Liver (tissue), 3 donors: ENCODE results near the gene ERICH6.
A peak's percentile ranks its signal among the peaks of the same experiment; 100 is the strongest.

Experiments used
- GABPA ChIP-seq, 2 donors: IDR thresholded peaks in 1 of 2; conservative IDR thresholded peaks in 1 of 2; 2 replicates each; pipeline ENCODE4 v1.6.1; 2016; ENCODE audit warnings: antibody characterized with exemption in 2 of 2, mild to moderate bottlenecking in 1 of 2, moderate library complexity in 1 of 2
- JUND ChIP-seq, 2 donors: IDR thresholded peaks; 2 replicates each; pipeline ENCODE4 v1.6.1; 2016; ENCODE audit warnings: antibody characterized with exemption in 2 of 2
- RAD21 ChIP-seq, 2 donors: IDR thresholded peaks; 2 replicates each; pipeline ENCODE4 v1.6.1; 2016; ENCODE audit warnings: antibody characterized with exemption in 2 of 2, mild to moderate bottlenecking in 2 of 2
- SP1 ChIP-seq: IDR thresholded peaks from 2 replicates; pipeline ENCODE4 v1.6.1; 2018; ENCODE audit warnings: antibody characterized with exemption, mild to moderate bottlenecking
- TF ChIP-seq, protein P1 (sequence below): IDR thresholded peaks from 2 replicates; pipeline ENCODE4 v1.6.1; 2016; ENCODE audit warnings: antibody characterized with exemption, mild to moderate bottlenecking
- TF ChIP-seq, protein P2 (sequence below): fragments of 150-350 bp; IDR thresholded peaks from 2 replicates; pipeline ENCODE4 v1.5.1; 2017; ENCODE audit warnings: improper control_type of control experiment, low read depth, low read length; ENCODE audit not compliant: missing input control
- donor health status: healthy.
- donor health status: healthy.

DNA sequence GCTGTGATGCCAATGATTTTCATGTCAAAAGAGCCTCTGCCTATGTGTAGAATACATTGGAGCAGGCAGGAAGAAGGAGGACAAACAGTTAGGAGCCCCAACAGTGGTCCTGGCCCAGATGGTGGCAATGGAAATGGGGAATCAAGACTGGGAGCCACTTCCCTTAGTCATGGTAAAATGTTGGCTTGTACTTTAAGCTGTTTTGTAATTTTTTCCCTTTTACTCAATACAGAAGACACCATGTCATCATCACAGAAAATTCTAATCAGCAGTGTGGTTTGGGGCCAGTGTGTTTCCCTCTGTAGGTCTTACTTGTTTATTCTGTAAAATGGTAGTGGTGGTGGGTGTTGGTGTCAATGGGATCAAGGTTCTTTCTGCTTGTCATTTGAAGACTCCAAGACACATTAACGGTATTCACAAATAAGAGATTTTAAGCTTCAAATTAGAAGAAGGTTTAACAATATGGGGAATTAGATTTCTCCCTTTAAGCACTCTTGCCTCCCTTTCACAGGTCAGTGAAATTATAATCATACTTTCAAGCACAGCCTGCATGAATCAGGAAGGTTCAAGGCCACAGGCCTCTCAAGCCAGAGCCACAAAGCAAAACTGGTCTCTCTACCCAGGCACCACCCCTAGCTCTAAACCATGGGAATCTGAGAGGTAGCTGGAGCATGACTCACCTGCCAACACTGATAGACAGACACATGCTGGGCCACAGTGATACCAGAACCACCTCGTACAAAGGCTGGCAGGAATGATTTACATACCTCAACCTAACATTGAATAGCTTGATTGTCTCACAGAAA lies 34.4 kb upstream of the ERICH6 start:
- TF ChIP-seq, protein P1, sequence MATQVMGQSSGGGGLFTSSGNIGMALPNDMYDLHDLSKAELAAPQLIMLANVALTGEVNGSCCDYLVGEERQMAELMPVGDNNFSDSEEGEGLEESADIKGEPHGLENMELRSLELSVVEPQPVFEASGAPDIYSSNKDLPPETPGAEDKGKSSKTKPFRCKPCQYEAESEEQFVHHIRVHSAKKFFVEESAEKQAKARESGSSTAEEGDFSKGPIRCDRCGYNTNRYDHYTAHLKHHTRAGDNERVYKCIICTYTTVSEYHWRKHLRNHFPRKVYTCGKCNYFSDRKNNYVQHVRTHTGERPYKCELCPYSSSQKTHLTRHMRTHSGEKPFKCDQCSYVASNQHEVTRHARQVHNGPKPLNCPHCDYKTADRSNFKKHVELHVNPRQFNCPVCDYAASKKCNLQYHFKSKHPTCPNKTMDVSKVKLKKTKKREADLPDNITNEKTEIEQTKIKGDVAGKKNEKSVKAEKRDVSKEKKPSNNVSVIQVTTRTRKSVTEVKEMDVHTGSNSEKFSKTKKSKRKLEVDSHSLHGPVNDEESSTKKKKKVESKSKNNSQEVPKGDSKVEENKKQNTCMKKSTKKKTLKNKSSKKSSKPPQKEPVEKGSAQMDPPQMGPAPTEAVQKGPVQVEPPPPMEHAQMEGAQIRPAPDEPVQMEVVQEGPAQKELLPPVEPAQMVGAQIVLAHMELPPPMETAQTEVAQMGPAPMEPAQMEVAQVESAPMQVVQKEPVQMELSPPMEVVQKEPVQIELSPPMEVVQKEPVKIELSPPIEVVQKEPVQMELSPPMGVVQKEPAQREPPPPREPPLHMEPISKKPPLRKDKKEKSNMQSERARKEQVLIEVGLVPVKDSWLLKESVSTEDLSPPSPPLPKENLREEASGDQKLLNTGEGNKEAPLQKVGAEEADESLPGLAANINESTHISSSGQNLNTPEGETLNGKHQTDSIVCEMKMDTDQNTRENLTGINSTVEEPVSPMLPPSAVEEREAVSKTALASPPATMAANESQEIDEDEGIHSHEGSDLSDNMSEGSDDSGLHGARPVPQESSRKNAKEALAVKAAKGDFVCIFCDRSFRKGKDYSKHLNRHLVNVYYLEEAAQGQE = no peak
- TF ChIP-seq, protein P2, sequence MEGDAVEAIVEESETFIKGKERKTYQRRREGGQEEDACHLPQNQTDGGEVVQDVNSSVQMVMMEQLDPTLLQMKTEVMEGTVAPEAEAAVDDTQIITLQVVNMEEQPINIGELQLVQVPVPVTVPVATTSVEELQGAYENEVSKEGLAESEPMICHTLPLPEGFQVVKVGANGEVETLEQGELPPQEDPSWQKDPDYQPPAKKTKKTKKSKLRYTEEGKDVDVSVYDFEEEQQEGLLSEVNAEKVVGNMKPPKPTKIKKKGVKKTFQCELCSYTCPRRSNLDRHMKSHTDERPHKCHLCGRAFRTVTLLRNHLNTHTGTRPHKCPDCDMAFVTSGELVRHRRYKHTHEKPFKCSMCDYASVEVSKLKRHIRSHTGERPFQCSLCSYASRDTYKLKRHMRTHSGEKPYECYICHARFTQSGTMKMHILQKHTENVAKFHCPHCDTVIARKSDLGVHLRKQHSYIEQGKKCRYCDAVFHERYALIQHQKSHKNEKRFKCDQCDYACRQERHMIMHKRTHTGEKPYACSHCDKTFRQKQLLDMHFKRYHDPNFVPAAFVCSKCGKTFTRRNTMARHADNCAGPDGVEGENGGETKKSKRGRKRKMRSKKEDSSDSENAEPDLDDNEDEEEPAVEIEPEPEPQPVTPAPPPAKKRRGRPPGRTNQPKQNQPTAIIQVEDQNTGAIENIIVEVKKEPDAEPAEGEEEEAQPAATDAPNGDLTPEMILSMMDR = no peak
- TF ChIP-seq GABPA (IDR thresholded peaks at IDR 0.05 in 1 of 2, conservative IDR thresholded peaks at IDR 0.05 in 1 of 2) = no peak
- peak; percentile 10 for TF ChIP-seq SP1
- peak in 1 of 2 donors; percentile 55 for TF ChIP-seq JUND (IDR thresholded peaks at IDR 0.05)
- no peak for TF ChIP-seq RAD21 (IDR thresholded peaks at IDR 0.05)
